HG02571 (cell line): ENCODE results near the gene PAX9.

Source experiments
- ATAC-seq: cut with Tn5 transposase; IDR thresholded peaks from one replicate; pipeline ENCODE4 v1.9.1; 2021; ENCODE audit warnings: mild to moderate bottlenecking, moderate library complexity; ENCODE audit not compliant: unreplicated experiment

PAX9 gene

GRCh38 chr14:36661506-36662257, at the start of gene PAX9:
TSS of gene PAX9 (plus strand) at chr14:36661860. CDS start at chr14:36662090, 230 bp downstream.
- peak; percentile 55 for ATAC-seq

GRCh38 chr14:36617824-36618223, 43.8 kb upstream of the PAX9 start:
- no peak for ATAC-seq

- no peak for ATAC-seq
Measured at GRCh38 chr14:36618641-36619040, 43.0 kb upstream of the PAX9 start.

- no peak for ATAC-seq
Measured at GRCh38 chr14:36619131-36619530, 42.5 kb upstream of the PAX9 start.

GRCh38 chr14:36619853-36620252, 41.8 kb upstream of the PAX9 start:
- no peak for ATAC-seq

- no peak for ATAC-seq
Measured at GRCh38 chr14:36625014-36625413, 36.6 kb upstream of the PAX9 start.

- ATAC-seq = no peak
Measured at GRCh38 chr14:36625436-36625835, 36.2 kb upstream of the PAX9 start.

- ATAC-seq = no peak
Measured at GRCh38 chr14:36626151-36626550, 35.5 kb upstream of the PAX9 start.

- no peak for ATAC-seq
Measured at GRCh38 chr14:36627981-36628380, 33.7 kb upstream of the PAX9 start.

GRCh38 chr14:36633580-36633979, 28.1 kb upstream of the PAX9 start:
- ATAC-seq = no peak

GRCh38 chr14:36646664-36647416, 14.8 kb upstream of the PAX9 start:
- ATAC-seq = no peak

GRCh38 chr14:36647417-36647823, 14.2 kb upstream of the PAX9 start:
- ATAC-seq = no peak

- no peak for ATAC-seq
Measured at GRCh38 chr14:36647824-36648753, 13.6 kb upstream of the PAX9 start.

- ATAC-seq = no peak
Measured at GRCh38 chr14:36649872-36650650, 11.6 kb upstream of the PAX9 start.

GRCh38 chr14:36652542-36653201, 9.0 kb upstream of the PAX9 start:
- ATAC-seq = no peak

- ATAC-seq = no peak
Measured at GRCh38 chr14:36653413-36653812, 8.2 kb upstream of the PAX9 start.

- ATAC-seq = no peak
Measured at GRCh38 chr14:36653962-36654793, 7.5 kb upstream of the PAX9 start.

- ATAC-seq = no peak
Measured at GRCh38 chr14:36654794-36655381, 6.8 kb upstream of the PAX9 start.

GRCh38 chr14:36655571-36655962, 6.1 kb upstream of the PAX9 start:
- ATAC-seq = no peak
